Gastroesophageal sphincter (tissue), 3 donors: ENCODE data around the gene NDFIP1.

Source experiments
- CTCF ChIP-seq, 4 experiments: fragments of 200-600 bp in 2 of 4; fragments of 450-650 bp in 2 of 4; sonication (generic) in 1 of 4; IDR thresholded peaks; one replicate each; pipeline ENCODE4 v1.5.1; 2017 to 2019; ENCODE audit warnings: antibody characterized with exemption in 4 of 4, mild to moderate bottlenecking in 2 of 4, moderate library complexity in 2 of 4
- POLR2A ChIP-seq, 2 donors: fragments of 450-650 bp; IDR thresholded peaks; one replicate each; pipeline ENCODE4 v1.6.1; 2017; ENCODE audit warnings: antibody characterized with exemption in 2 of 2, mild to moderate bottlenecking in 2 of 2, moderate library complexity in 1 of 2

DNA sequence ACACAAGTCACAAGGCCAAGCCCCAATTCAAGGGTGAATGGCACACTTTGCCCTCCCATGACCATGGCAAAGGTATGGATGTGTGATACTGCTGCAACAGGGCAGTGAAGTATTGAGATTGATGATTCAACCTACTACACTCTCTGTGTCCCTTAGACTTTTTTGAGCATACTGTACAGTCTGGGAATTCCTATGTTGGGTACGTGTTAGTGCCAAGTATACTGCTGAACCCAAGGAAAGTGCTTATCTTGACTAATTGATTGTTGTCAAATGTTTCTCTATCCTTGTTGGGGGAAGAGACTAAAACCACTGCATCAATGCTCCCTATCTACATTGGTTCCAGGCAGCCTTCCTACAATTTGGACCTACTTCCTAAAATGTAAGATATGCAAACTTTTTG is 93.7 kb downstream of the NDFIP1 start:
- TF ChIP-seq CTCF (IDR thresholded peaks at IDR 0.05), result no peak
- TF ChIP-seq POLR2A (IDR thresholded peaks at IDR 0.05), result no peak
